CD14-positive monocyte (primary cell): ENCODE results near the gene PTPN18. TPM values are rescaled to one million over a fixed set of nuclear protein-coding genes. Genes with fewer than 3 reads are reported as not detected.

Experiments
- DNase-seq, 3 donors: peaks; one replicate each; pipeline ENCODE4 v3.0.0-alpha.2; 2011 to 2022
- H2AFZ ChIP-seq: 2 replicates; pipeline ENCODE4 v1.6.0; 2012; ENCODE audit warnings: mild to moderate bottlenecking, low read depth, low read length, inconsistent platforms; ENCODE audit not compliant: insufficient read depth, poor library complexity, severe bottlenecking
- H3K27ac ChIP-seq, 2 donors: 1 replicate in 1 of 2; 2 replicates in 1 of 2; pipeline ENCODE4 v1.5.1; 2012 to 2013; ENCODE audit warnings: low read length in 2 of 2, control low read depth in 1 of 2, inconsistent platforms in 1 of 2, low read depth in 1 of 2, mild to moderate bottlenecking in 1 of 2
- H3K27me3 ChIP-seq, 2 donors: one replicate each; pipeline versions ENCODE4 v1.6.0 to v1.6.1; 2011 to 2013; ENCODE audit warnings: low read length in 2 of 2; ENCODE audit not compliant: control insufficient read depth in 2 of 2, insufficient read depth in 2 of 2
- H3K36me3 ChIP-seq, 2 donors: replicated peaks in 1 of 2; 1 replicate in 1 of 2; 2 replicates in 1 of 2; pipeline versions ENCODE4 v1.5.1 to v1.6.1; 2012 to 2013; ENCODE audit warnings: low read length in 2 of 2, control low read depth in 1 of 2, inconsistent platforms in 1 of 2, mild to moderate bottlenecking in 1 of 2; ENCODE audit not compliant: insufficient read depth in 2 of 2, control insufficient read depth in 1 of 2
- H3K4me1 ChIP-seq, 2 donors: 1 replicate in 1 of 2; 2 replicates in 1 of 2; pipeline versions ENCODE4 v1.5.1 to v1.6.1; 2012 to 2013; ENCODE audit warnings: low read length in 2 of 2, control low read depth in 1 of 2, inconsistent platforms in 1 of 2, mild to moderate bottlenecking in 1 of 2, moderate library complexity in 1 of 2; ENCODE audit not compliant: insufficient read depth in 2 of 2, control insufficient read depth in 1 of 2
- H3K4me2 ChIP-seq: replicated peaks from 2 replicates; pipeline ENCODE3; 2012; ENCODE audit warnings: low read length, moderate library complexity, mild to moderate bottlenecking; ENCODE audit not compliant: poor library complexity, severe bottlenecking; ENCODE audit errors: extremely low read depth
- H3K4me3 ChIP-seq, 3 experiments: fragments of 200-600 bp in 1 of 3; sonication (generic) in 1 of 3; replicated peaks in 1 of 3; 1 replicate in 2 of 3; 2 replicates in 1 of 3; pipeline ENCODE4 v1.5.1; 2011 to 2013; ENCODE audit warnings: low read length in 3 of 3, mild to moderate bottlenecking in 3 of 3, control low read depth in 2 of 3, low read depth in 2 of 3, inconsistent platforms in 1 of 3, moderate library complexity in 1 of 3
- H3K79me2 ChIP-seq: 2 replicates; pipeline ENCODE4 v1.6.0; 2012; ENCODE audit warnings: mild to moderate bottlenecking, control low read depth, inconsistent platforms, low read length, moderate library complexity; ENCODE audit not compliant: insufficient read depth
- H3K9ac ChIP-seq: 2 replicates; pipeline ENCODE4 v1.6.0; 2017; ENCODE audit warnings: low read length, mild to moderate bottlenecking; ENCODE audit not compliant: insufficient read depth, poor library complexity, severe bottlenecking
- H3K9me3 ChIP-seq, 2 donors: replicated peaks in 1 of 2; 1 replicate in 1 of 2; 2 replicates in 1 of 2; pipeline versions ENCODE4 v1.5.1 to v1.6.1; 2012 to 2013; ENCODE audit warnings: low read length in 2 of 2, control low read depth in 1 of 2; ENCODE audit not compliant: control insufficient read depth in 1 of 2, insufficient read depth in 1 of 2
- H4K20me1 ChIP-seq: 2 replicates; pipeline ENCODE4 v1.6.0; 2012; ENCODE audit warnings: mild to moderate bottlenecking, low read length, control low read depth, moderate library complexity; ENCODE audit not compliant: insufficient read depth
- H3K27ac Mint-ChIP-seq, 7 donors: one replicate each; pipeline ENCODE4 v1.8.0; 2020; ENCODE audit warnings: mild to moderate bottlenecking in 7 of 7, mixed read lengths in 7 of 7, moderate library complexity in 6 of 7, inconsistent platforms in 2 of 7
- H3K27me3 Mint-ChIP-seq, 3 donors: one replicate each; pipeline ENCODE4 v1.8.0; 2021 to 2022; ENCODE audit warnings: low read depth in 3 of 3, mild to moderate bottlenecking in 3 of 3, mixed read lengths in 3 of 3, moderate library complexity in 3 of 3, inconsistent platforms in 1 of 3
- H3K36me3 Mint-ChIP-seq, 2 donors: one replicate each; pipeline ENCODE4 v1.8.0; 2020; ENCODE audit warnings: mixed read lengths in 2 of 2, inconsistent platforms in 1 of 2, mild to moderate bottlenecking in 1 of 2
- H3K4me1 Mint-ChIP-seq: one replicate; pipeline ENCODE4 v1.8.0; 2020; ENCODE audit warnings: mild to moderate bottlenecking, mixed read lengths
- H3K4me3 Mint-ChIP-seq, 2 donors: one replicate each; pipeline ENCODE4 v1.8.0; 2020; ENCODE audit warnings: mild to moderate bottlenecking in 2 of 2, mixed read lengths in 2 of 2, moderate library complexity in 1 of 2
- H3K9me3 Mint-ChIP-seq, 7 donors: one replicate each; pipeline ENCODE4 v1.8.0; 2020 to 2022; ENCODE audit warnings: mixed read lengths in 7 of 7, mild to moderate bottlenecking in 6 of 7, moderate library complexity in 6 of 7, inconsistent platforms in 2 of 7
- CTCF ChIP-seq: fragments of 200-600 bp; IDR thresholded peaks from one replicate; pipeline ENCODE4 v1.8.0; 2022; ENCODE audit warnings: antibody characterized with exemption, mild to moderate bottlenecking
- WGBS: methylation state at CpG from one replicate; pipeline ENCODE4 v1.1.5; 2013; ENCODE audit warnings: missing lambda C conversion rate; ENCODE audit not compliant: insufficient coverage; 5-methylcytosine and 5-hydroxymethylcytosine counted together
- intact Hi-C, 2 donors: fragments of 100-400 bp; cut with micrococcal nuclease; formaldehyde crosslinking; loops; one replicate each; pipeline versions ENCODE4 v1.15.0 to v1.15.1; 2023
- polyA plus RNA-seq, 3 donors: library from polyadenylated mRNA; depleted of rRNA in 1 of 3; unstranded in 2 of 3; stranded (reverse) in 1 of 3; fragments of 300-500 nt in 2 of 3; fragments of >200 nt in 1 of 3; fragmentation: Illumina TruSeq in 2 of 3; gene quantifications; 1 replicate in 2 of 3; 2 replicates in 1 of 3; pipeline ENCODE4 v1.2.3, GENCODE V29; 2012 to 2021

PTPN18 gene
- polyA plus RNA-seq, 3 donors = 72.2 to 365 (median 102) TPM

- Mint-ChIP-seq H3K27ac (peak overlapping the region; percentile 65 to 90 (median 76)), H3K36me3 (peaks cover 30 to 44% of the 10 kb centered on the region in 2 donors), H3K4me1 (peaks cover 65% of the 10 kb centered on the region), H3K9me3 (peaks cover 0 to 3% (median 0%) of the 10 kb centered on the region in 7 donors), H3K4me3 (peak overlapping the region in 1 of 2 donors; percentile 20), H3K27me3 (peaks cover 0 to 5% (median 2%) of the 10 kb centered on the region in 3 donors)
- Histone ChIP-seq H3K79me2 (peaks cover 63% of the 10 kb centered on the region), H3K36me3 (peaks cover 17 to 21% of the 10 kb centered on the region in 2 donors), H2AFZ (no peak overlapping the region), H3K9ac (no peak overlapping the region), H3K4me2 (peak overlapping the region; percentile 30), H4K20me1 (peaks cover 29% of the 10 kb centered on the region), H3K27me3 (no peaks in the 10 kb centered on the region), H3K4me3 (peak overlapping the region in 1 of 3 experiments; percentile 27), H3K9me3 (no peaks in the 10 kb centered on the region), H3K4me1 (peaks cover 58 to 64% of the 10 kb centered on the region in 2 donors), H3K27ac (peak overlapping the region; percentile 34 to 90)
- intact Hi-C loops = no loop called here
- peak in 1 of 3 donors; percentile 17 for DNase-seq
- TF ChIP-seq CTCF = no peak
These were observed 13.6 kb downstream of the PTPN18 start for GRCh38 chr2:130369311-130369964.

GRCh38 chr2:130369965-130370341 is 14.1 kb downstream of the PTPN18 start:
- 97% methylated on average over 5 of the region's 5 CpGs for WGBS
- Histone ChIP-seq H3K27me3 (no peaks in the 10 kb centered on the region), H2AFZ (no peak overlapping the region), H4K20me1 (peaks cover 34% of the 10 kb centered on the region), H3K4me2 (no peak overlapping the region), H3K27ac (peak overlapping the region; percentile 32 to 90), H3K9me3 (no peaks in the 10 kb centered on the region), H3K4me1 (peaks cover 63 to 69% of the 10 kb centered on the region in 2 donors), H3K4me3 (peak overlapping the region in 1 of 3 experiments; percentile 27), H3K9ac (no peak overlapping the region), H3K79me2 (peaks cover 68% of the 10 kb centered on the region), H3K36me3 (peaks cover 19 to 26% of the 10 kb centered on the region in 2 donors)
- TF ChIP-seq CTCF = no peak
- peaks cover 0 to 5% (median 2%) of the 10 kb centered on the region in 3 donors for H3K27me3 Mint-ChIP-seq
- intact Hi-C loops = no loop called here
- H3K36me3 Mint-ChIP-seq = peaks cover 32 to 46% of the 10 kb centered on the region in 2 donors
- H3K4me1 Mint-ChIP-seq = peaks cover 70% of the 10 kb centered on the region
- peaks cover 0 to 3% (median 0%) of the 10 kb centered on the region in 7 donors for H3K9me3 Mint-ChIP-seq
- H3K4me3 Mint-ChIP-seq = no peak overlapping the region
- DNase-seq = no peak
- peak overlapping the region; percentile 11 to 90 (median 70) for H3K27ac Mint-ChIP-seq
